Keratinocyte (primary cell): Measurements from ENCODE around the gene SIX3.

ENCODE experiments used
- CTCF ChIP-seq, 3 experiments: IDR thresholded peaks in 1 of 3; conservative IDR thresholded peaks in 1 of 3; optimal IDR thresholded peaks in 1 of 3; 2 replicates in 2 of 3; 3 replicates in 1 of 3; pipeline versions ENCODE3 to v1.5.1; 2011; ENCODE audit warnings: low read length in 3 of 3, mild to moderate bottlenecking in 3 of 3, moderate library complexity in 2 of 3, control low read depth in 1 of 3, inconsistent platforms in 1 of 3; ENCODE audit not compliant: insufficient read depth in 2 of 3; ENCODE audit errors: extremely low read depth in 1 of 3
- EZH2 ChIP-seq: IDR thresholded peaks from one replicate; pipeline ENCODE4 v1.6.1; 2012; ENCODE audit warnings: inconsistent platforms, mild to moderate bottlenecking, low read length, moderate library complexity

GRCh38 chr2:44904578-44904977 lies 36.9 kb upstream of the SIX3 start:
- TF ChIP-seq CTCF (optimal IDR thresholded peaks at IDR 0.05 in 1 of 3, IDR thresholded peaks at IDR 0.05 in 1 of 3, conservative IDR thresholded peaks at IDR 0.05 in 1 of 3; ENCODE audit: extremely low read depth in 1 of 3, insufficient read depth in 2 of 3, low read length in 3 of 3) (no peak), EZH2 (no peak)
